ENCODE results near the gene APC.
"Not testable (repeated sequence)": the region's sequence is repeated elsewhere in the genome, so short reads cannot be mapped to it uniquely, and the experiment has no call there.

The APC gene

GRCh38 chr5:112710896-112711295 is 26.8 kb upstream of the APC start:
- DNase-seq: no peak
- Histone ChIP-seq H3K9me3 (no peaks in the 10 kb centered on the region), H3K27me3 (no peaks in the 10 kb centered on the region), H3K36me3 (no peaks in the 10 kb centered on the region), H3K4me1 (peaks cover 3% of the 10 kb centered on the region), H3K4me3 (ENCODE audit: low read depth, low read length) (no peak overlapping the region)
- no peak for TF ChIP-seq CTCF (IDR thresholded peaks at IDR 0.05; ENCODE audit: low read depth, low read length)

- H3K4me1 ChIP-seq: peaks cover 3% of the 10 kb centered on the region
- DNase-seq: no peak
Measured at GRCh38 chr5:112711436-112711835, 26.2 kb upstream of the APC start.

GRCh38 chr5:112713206-112713605 is 24.5 kb upstream of the APC start:
- Histone ChIP-seq H3K4me1 (no peaks in the 10 kb centered on the region), H3K27me3 (no peaks in the 10 kb centered on the region), H3K9me3 (no peaks in the 10 kb centered on the region), H3K36me3 (no peaks in the 10 kb centered on the region), H3K4me3 (ENCODE audit: low read depth, low read length) (no peak overlapping the region)
- no peak for TF ChIP-seq CTCF (IDR thresholded peaks at IDR 0.05; ENCODE audit: low read depth, low read length)
- no peak for DNase-seq

More at GRCh38 chr5:112711436-112711835, 26.2 kb upstream of the APC start:
- no peaks in the 10 kb centered on the region for H3K27me3 ChIP-seq
- H3K4me3 ChIP-seq (ENCODE audit: low read depth, low read length): no peak overlapping the region
- no peak for TF ChIP-seq CTCF (IDR thresholded peaks at IDR 0.05; ENCODE audit: low read depth, low read length)
- H3K9me3 ChIP-seq: no peaks in the 10 kb centered on the region
- H3K36me3 ChIP-seq: no peaks in the 10 kb centered on the region

GRCh38 chr5:112716895-112717294 is 20.8 kb upstream of the APC start:
- not testable (repeated sequence) for H3K36me3 ChIP-seq; H3K27me3 ChIP-seq; DNase-seq; H3K4me3 ChIP-seq (ENCODE audit: low read depth, low read length); H3K9me3 ChIP-seq; H3K4me1 ChIP-seq

DNA sequence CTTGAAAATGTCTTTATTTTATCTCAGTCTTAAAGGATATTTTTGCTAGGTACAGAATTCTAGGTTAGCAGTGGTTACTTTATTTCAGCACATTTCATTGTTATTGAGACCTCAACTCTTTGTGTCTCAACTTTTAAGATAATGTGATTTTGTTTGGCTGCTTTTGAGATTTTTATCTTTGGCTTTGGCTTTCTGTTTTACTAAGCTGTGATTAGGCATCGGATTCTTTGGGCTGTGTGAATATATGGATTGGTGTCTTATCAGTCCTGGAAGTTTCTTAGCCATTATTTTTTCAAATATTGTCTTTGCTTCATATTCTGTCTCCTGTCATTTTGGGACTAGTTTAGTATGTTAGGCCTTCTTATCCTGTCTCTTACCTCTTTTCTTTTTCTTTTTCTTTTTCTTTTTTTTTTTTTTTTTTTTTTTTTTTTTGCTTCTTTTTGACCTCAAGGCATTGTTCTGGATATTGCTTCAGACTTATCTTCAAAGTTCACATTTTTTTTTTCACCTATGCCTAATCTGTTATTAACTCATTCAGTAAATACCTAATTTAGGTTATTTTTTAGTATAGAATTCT is 20.1 kb upstream of the APC start:
- DNase-seq: no peak
- Histone ChIP-seq H3K4me1 (no peaks in the 10 kb centered on the region), H3K36me3 (no peaks in the 10 kb centered on the region), H3K27me3 (no peaks in the 10 kb centered on the region), H3K9me3 (no peaks in the 10 kb centered on the region), H3K4me3 (ENCODE audit: low read depth, low read length) (no peak overlapping the region)
- no peak for TF ChIP-seq CTCF (IDR thresholded peaks at IDR 0.05; ENCODE audit: low read depth, low read length)

GRCh38 chr5:112718344-112718743 is 19.3 kb upstream of the APC start:
- DNase-seq: no peak
- TF ChIP-seq CTCF (IDR thresholded peaks at IDR 0.05; ENCODE audit: low read depth, low read length): no peak

DNA sequence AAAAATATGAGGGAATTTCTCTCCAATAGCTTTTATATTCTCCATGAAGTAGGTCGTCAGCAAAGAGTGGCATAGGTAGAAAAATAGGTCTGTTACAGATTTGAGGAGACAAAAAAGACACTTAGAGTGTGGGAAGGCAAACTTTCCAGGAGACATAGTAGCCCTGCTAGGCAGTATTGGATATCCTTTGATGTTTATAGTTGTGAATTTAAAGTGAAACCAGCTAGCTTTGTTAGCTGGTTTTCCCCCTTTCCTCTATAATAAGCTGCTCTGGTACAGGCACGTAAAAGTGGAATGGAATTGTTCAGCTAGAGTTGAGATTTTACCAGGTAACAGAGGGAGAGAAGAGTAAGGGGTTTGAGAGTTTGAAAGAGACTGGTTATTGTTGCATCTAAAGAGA is 17.1 kb upstream of the APC start:
- no peak for DNase-seq
- H3K4me3 ChIP-seq (ENCODE audit: low read depth, low read length): no peak overlapping the region
- TF ChIP-seq CTCF (IDR thresholded peaks at IDR 0.05; ENCODE audit: low read depth, low read length): no peak

More at GRCh38 chr5:112718344-112718743, 19.3 kb upstream of the APC start:
- no peaks in the 10 kb centered on the region for H3K4me1 ChIP-seq
- H3K36me3 ChIP-seq: no peaks in the 10 kb centered on the region
- H3K9me3 ChIP-seq: no peaks in the 10 kb centered on the region
- no peak overlapping the region for H3K4me3 ChIP-seq (ENCODE audit: low read depth, low read length)
- H3K27me3 ChIP-seq: no peaks in the 10 kb centered on the region

More for the DNA sequence above, 17.1 kb upstream of the APC start:
- Histone ChIP-seq H3K27me3 (no peaks in the 10 kb centered on the region), H3K36me3 (no peaks in the 10 kb centered on the region), H3K4me1 (no peaks in the 10 kb centered on the region), H3K9me3 (no peaks in the 10 kb centered on the region)
